Astrocyte of the spinal cord (primary cell): ENCODE data around the gene TRIM41.

Experiments
- DNase-seq: peaks from one replicate; pipeline ENCODE4 v3.0.0; 2011; ENCODE audit warnings: low read depth, low spot score
- H3K4me3 ChIP-seq: 2 replicates; pipeline ENCODE4 v1.5.1; 2011; ENCODE audit warnings: low read depth, mild to moderate bottlenecking, low read length, moderate library complexity
- in situ Hi-C: cut with HindIII; loops from 2 replicates; pipeline ENCODE4 v1.10.0; 2017; ENCODE audit warnings: low sequenced_read_pairs
- TF ChIP-seq, protein P1 (sequence below): IDR thresholded peaks from 2 replicates; pipeline ENCODE4 v1.5.1; 2012; ENCODE audit warnings: low read depth, mild to moderate bottlenecking, low read length, inconsistent platforms

TRIM41 gene

DNA sequence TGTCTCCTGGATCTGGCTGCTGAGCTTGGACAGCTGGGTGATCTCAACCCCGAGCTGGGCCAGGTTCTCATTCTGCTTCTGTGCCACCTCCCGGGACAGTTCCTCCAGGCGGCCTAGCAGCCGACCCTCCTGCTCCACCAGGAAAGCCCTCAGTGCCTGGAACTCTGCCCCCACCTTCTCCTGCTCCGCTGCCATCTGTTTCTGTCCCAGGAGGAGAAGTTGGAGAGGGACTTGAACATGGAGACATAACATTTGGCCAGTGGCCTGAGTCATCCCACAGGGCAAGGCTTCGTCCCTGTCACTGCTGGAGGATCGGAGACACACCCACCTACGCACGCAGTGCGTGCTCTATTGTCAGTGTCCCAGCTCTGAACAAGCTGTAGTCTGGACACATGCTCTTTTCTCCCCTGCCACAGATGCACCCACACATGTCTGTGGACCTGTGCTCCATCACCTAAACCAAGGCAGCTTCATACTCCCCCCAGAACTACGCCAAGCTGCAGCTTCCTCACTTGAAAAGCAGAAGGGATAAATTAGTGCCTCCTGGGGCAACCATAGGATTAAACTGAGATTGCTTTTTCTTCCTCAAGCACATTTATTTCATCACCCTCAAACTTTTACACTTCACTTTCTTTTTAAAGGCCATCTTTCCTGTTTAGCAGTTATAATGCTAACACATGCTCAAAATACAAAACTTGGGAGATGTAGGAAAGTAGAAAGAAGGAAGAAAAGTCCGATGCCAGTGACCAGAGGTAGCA is 23.0 kb upstream of the TRIM41 start:
- in situ Hi-C loops: no loop called here
- H3K4me3 ChIP-seq: no peak overlapping the region
- TF ChIP-seq, protein P1, sequence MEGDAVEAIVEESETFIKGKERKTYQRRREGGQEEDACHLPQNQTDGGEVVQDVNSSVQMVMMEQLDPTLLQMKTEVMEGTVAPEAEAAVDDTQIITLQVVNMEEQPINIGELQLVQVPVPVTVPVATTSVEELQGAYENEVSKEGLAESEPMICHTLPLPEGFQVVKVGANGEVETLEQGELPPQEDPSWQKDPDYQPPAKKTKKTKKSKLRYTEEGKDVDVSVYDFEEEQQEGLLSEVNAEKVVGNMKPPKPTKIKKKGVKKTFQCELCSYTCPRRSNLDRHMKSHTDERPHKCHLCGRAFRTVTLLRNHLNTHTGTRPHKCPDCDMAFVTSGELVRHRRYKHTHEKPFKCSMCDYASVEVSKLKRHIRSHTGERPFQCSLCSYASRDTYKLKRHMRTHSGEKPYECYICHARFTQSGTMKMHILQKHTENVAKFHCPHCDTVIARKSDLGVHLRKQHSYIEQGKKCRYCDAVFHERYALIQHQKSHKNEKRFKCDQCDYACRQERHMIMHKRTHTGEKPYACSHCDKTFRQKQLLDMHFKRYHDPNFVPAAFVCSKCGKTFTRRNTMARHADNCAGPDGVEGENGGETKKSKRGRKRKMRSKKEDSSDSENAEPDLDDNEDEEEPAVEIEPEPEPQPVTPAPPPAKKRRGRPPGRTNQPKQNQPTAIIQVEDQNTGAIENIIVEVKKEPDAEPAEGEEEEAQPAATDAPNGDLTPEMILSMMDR: no peak
- DNase-seq: no peak

DNA sequence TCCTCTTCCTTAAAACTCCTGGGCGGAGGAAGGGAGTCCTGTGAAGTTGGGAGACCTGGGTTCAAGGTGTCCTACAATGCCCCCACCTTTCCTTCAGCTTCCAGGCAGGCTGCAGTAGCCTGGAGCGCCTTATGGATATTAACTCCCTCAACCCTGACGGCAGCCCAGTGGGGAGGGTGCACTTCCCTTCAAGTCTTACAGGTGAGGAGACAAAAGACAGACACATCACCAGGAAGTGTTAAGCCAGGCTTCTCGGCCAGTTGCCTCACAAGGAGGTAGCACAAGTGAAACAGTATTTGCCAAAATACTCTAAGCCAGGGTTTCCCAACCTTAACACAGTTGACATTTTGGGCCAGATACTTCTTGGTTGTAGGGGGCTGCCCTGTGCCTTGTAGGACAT is 22.3 kb upstream of the TRIM41 start:
- in situ Hi-C loops: no loop called here
- H3K4me3 ChIP-seq: no peak overlapping the region

DNA sequence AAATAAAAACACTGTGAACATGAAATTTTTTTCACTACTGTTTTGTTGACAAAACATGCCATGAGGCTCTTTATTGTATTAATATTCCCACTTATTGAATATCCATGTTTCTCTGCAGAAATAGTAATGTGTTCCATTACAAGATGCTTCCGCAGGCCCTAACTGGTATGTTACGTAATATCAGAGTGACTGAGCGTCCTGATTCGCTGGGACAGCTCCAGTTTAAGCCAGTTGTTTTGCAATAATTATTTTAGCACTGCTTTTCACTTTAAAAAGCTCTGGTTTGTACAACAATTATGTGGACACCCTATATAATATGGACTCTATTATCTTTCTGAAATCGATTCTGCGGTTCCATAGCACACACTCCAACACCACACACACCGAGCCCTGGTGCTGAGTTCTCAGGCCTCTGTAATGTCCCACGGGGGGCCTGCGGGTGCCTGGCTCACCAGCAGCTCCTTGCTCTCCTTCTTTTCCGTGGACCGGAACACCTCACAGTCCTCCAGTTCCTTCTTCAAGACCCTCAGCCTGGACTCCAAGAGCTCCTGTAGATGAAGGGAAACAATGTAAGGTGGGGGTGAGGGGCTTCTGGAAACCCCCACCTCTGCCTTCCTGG is 19.9 kb upstream of the TRIM41 start:
- TF ChIP-seq, protein P1: no peak
- in situ Hi-C loops: no loop called here
- no peak overlapping the region for H3K4me3 ChIP-seq
- no peak for DNase-seq

More for the DNA sequence above, 22.3 kb upstream of the TRIM41 start:
- TF ChIP-seq, protein P1: no peak
- DNase-seq: no peak

DNA sequence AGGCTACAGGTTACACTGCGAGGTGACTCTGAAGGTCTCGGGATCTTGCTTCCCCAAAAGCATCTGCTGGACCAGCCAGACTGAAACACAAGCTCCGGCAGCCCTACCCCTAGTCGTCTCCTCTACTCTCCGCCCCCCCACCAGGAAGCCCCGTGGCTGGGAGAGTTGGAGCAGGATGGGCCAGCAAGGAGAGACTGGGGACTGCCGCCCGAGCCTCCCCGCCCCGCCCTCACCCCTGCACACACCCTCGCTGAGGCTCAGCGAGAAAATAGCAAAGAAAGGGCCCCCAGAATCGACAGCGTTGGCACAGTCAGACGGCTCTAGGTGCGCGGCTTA is 19.3 kb upstream of the TRIM41 start:
- in situ Hi-C loops: no loop called here
- DNase-seq: no peak
- H3K4me3 ChIP-seq: peak overlapping the region; percentile 30
- TF ChIP-seq, protein P1: no peak

DNA sequence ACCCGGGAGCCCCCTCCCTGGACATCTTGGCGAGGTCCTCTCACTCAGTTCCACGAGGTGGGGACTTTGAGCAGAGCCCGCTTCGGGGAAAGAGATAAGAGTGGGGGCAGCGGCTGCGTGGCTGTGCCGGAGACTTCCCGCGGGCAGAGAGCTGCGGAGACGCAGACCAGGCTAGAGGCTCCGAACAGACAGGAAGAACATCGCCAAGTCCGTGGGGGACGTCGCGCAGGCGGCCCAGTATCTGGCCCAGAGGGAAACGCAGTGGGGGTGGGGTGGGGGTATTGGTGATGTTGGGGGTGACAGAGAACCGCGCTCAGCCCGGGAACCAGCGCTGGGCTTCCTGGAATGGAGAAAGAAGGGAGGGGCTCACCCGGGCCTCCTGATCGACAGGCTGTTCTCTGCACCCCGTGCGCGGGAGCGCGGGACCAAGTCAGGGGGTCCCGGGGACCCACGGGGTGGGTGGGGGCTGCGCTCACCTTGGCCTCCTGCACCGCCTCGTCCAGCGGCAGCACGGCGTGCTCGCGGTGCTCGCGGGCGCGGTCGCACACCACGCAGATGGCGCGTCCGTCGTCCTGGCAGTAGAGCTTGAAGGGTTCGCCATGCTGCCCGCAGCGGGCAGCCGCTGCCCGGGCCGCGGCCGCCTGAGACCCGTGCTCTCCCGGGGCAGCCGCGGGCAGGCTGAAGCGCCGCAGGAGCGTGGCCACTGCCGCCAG is 18.8 kb upstream of the TRIM41 start:
- TF ChIP-seq, protein P1: no peak
- H3K4me3 ChIP-seq: peak overlapping the region; percentile 30
- in situ Hi-C loops: no loop called here
- DNase-seq: peak; percentile 21

DNA sequence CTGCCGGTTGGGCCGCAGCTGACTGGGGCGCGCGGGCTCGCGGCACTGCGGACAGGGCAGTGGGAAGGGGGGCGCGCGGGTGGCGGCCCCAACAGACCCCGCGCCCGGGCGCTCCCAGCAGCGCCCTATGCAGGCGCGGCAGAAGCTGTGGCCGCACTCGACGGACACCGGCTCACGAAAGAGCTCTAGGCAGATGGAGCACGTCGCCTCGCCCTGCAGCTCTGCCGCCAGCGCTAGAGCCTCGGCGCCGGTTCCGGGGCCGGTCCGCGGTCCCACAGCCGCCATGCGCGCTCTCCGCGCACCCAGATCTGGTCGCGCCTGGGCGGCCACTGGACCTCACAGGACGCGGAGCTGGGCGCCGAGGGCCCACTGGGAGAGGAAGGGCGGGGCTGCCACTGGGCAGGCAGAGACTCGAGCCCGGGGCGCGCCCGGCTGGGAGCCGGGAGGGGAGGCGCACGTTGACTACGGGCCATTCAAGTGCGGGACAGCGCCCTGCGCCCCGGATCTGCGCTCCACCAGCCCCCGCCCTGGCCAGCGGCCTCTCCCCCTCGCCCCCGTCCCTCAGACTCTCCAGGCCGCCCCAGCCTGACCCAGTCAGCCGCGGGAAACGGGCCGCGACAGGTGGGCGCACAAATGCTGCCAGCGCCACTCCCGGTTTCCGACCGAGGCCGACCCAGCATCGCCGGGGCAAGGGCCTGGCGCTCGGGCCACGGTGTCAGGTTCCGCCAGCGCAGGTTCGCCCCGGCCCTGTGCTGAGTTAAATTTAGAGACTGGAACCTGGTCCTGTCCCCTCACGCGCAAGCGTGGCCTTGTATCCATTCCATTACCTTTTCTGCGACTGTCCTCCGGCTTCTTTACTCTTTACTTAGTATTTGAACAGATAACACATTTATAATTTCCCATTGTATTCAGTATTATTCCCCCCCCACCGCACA is 18.0 kb upstream of the TRIM41 start, which contains the start of gene TRIM7:
Gene TRIM7, minus strand, starts transcription at position 371 of the 935 bp plus-strand sequence. Its CDS starts 86 bp downstream, at position 285.
- TF ChIP-seq, protein P1: no peak
- in situ Hi-C loops: no loop called here
- H3K4me3 ChIP-seq: peak within 1 kb of the TSS; percentile 65
- peak; percentile 25 for DNase-seq
